Brain microvascular endothelial cell (primary cell): ENCODE data around the gene CALR.
"Not testable (repeated sequence)": the region's sequence is repeated elsewhere in the genome, so short reads cannot be mapped to it uniquely, and the experiment has no call there.

Experiments used
- DNase-seq: peaks from one replicate; pipeline ENCODE4 v3.0.0-alpha.2; 2020
- H3K27ac ChIP-seq: fragments of 250-450 bp; sonication (Bioruptor Pico); 2 replicates; pipeline ENCODE4 v1.5.1; 2020; ENCODE audit warnings: mild to moderate bottlenecking, moderate library complexity
- H3K27me3 ChIP-seq: fragments of 250-450 bp; sonication (Bioruptor Pico); replicated peaks from 2 replicates; pipeline ENCODE4 v1.5.1; 2020; ENCODE audit warnings: mild to moderate bottlenecking
- H3K36me3 ChIP-seq: fragments of 250-450 bp; sonication (Bioruptor Pico); replicated peaks from 2 replicates; pipeline ENCODE4 v1.5.1; 2020; ENCODE audit warnings: mild to moderate bottlenecking
- H3K4me3 ChIP-seq: 2 replicates; pipeline ENCODE4 v1.5.1; 2011; ENCODE audit warnings: low read depth, mild to moderate bottlenecking, control low read depth, low read length, moderate library complexity
- CTCF ChIP-seq: IDR thresholded peaks from 2 replicates; pipeline ENCODE4 v1.5.1; 2011; ENCODE audit warnings: low read depth, mild to moderate bottlenecking, moderate library complexity, low read length, control low read depth, inconsistent platforms; ENCODE audit errors: missing control alignments
- in situ Hi-C: cut with HindIII; loops from 2 replicates; pipeline ENCODE4 v1.10.0; 2017; ENCODE audit warnings: low sequenced_read_pairs, low pct_ligation_motif_present

CALR gene

DNA sequence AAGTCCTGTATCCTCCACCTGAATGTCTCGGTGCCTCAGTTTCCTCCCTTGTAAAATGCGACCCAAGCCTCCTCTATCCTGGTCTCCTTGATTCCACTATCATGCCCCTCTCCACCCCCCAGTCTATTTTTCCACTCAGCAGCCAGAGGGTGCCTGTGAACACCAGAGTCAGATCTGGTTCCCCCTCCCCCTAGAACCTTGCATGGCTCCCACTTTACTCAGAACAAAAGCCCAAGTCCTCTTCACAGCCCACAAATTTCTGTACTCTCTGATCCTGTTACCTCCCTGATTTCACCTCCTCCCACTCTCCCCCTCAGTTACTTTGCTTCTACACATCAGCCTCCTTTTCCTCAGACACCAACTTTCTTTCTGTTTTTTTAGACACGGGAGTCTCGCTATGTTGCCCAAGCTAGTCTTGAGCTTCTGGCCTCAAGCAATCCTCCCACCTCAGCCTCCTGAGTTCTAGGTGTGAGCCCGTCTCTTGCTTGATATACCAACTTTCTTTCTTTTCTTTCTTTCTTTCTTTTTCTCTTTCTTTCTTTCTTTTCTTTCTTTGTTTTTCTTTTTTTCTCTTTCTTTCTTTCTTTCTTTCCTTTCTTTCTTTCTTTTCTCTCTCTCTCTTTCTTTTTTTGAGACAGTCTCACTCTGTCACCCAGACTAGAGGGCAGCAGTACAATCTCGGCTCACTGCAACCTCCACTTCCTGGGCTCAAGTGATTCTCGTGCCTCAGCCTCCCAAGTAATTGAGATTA lies 31.8 kb downstream of the CALR start:
- H3K4me3 ChIP-seq, result no peak overlapping the region
- TF ChIP-seq CTCF, result no peak
- in situ Hi-C loops, result no loop called here
- H3K27ac ChIP-seq, result no peak overlapping the region
- no peaks in the 10 kb centered on the region for H3K27me3 ChIP-seq
- no peak for DNase-seq
- H3K36me3 ChIP-seq, result no peaks in the 10 kb centered on the region

DNA sequence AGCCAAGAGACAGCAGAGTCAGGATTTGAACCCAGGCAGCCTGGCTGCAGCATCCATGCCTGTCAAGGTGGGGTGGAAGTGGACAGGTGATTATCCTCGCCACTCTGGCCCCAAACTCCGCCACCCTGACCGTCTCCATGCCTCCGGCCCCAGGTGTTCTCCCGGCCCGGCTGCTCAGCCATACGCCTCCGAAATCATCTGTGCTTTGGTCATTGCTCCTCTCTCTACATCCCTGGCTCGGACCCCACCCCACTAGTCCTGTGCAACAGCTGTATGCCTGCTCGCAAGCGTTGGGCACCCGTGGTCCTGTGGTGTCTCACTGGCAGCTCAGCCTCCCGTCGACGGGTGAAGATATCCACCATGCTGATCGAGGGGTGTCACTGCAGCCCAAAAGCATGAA lies 34.8 kb downstream of the CALR start:
- H3K27me3 ChIP-seq, result no peaks in the 10 kb centered on the region
- H3K36me3 ChIP-seq, result no peaks in the 10 kb centered on the region
- no peak overlapping the region for H3K4me3 ChIP-seq
- no peak overlapping the region for H3K27ac ChIP-seq
- TF ChIP-seq CTCF, result no peak
- in situ Hi-C loops, result no loop called here
- no peak for DNase-seq

DNA sequence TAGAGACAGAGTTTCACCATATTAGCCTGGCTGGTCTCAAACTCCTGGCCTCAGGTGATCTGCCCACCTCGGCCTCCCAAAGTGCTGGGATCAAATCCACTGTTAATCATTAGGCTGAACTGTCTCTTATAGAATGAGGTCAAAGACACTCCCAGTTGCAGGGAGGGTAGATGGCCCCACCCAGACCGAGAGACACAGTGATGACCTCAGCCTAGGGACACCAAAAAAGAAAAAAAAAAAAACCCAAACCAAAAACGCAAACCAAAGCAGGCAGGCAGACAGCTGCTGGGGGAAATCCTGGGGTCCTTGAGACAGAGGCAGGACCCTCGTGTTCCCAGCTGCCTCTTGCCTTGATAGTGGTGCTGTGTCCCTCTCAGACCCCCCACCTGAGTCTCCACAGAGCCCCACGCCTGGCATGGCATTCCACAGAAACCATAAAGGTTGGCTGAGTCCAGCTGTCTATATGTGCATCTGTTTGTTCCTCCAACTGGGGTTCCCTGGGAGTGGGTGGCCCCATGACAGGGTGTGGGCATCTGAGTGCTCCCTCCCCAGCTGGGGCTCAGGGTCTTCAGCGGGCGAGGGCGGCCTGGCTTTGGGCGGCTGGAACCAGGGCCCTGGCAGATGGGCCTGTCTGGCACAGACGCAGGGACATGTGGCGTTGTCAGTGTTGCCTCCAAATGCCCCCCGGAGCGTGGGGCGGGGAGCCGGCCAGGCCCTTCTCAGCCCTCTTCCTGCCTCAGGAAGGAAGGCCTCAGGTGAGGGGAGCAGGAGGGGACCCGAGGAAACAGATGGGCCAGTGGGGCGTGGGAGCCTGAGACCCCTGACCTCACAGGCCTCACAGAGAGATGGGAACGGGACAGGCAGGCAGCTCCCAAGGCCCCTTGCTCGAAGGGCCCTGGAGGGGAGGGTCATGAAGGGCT lies 36.2 kb downstream of the CALR start:
- H3K36me3 ChIP-seq, result no peaks in the 10 kb centered on the region
- TF ChIP-seq CTCF, result no peak
- in situ Hi-C loops, result no loop called here
- H3K27me3 ChIP-seq, result no peaks in the 10 kb centered on the region
- no peak for DNase-seq
- no peak overlapping the region for H3K4me3 ChIP-seq
- H3K27ac ChIP-seq, result no peak overlapping the region

DNA sequence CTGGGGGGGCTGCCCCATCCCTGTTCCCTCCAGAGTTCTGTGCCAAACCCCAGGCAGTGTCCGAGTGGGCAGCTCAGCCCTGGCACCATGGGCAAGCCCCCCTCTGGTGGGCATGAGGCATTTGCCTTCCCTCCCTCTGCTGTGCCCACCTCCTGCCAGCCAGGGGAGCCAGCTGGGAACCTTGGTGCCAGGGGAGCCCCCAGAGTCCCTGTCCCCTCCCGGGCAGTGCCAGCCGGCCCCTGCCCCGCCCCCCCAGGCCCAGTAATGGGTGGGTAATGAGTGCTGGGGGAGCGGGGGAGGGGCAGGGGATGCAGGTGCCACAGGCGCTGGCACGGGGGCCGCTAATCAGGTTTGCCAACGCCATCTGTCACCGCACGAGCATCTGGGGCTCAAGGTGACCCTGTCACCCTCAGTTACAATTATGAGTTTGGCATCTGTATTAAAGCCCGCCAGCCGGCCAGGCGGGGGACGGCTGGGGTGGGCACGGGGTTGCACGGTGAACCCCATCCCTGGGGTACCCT lies 36.9 kb downstream of the CALR start:
- H3K4me3 ChIP-seq, result no peak overlapping the region
- H3K27ac ChIP-seq, result no peak overlapping the region
- DNase-seq, result no peak
- no peaks in the 10 kb centered on the region for H3K27me3 ChIP-seq
- no peaks in the 10 kb centered on the region for H3K36me3 ChIP-seq
- TF ChIP-seq CTCF, result no peak
- in situ Hi-C loops, result no loop called here

DNA sequence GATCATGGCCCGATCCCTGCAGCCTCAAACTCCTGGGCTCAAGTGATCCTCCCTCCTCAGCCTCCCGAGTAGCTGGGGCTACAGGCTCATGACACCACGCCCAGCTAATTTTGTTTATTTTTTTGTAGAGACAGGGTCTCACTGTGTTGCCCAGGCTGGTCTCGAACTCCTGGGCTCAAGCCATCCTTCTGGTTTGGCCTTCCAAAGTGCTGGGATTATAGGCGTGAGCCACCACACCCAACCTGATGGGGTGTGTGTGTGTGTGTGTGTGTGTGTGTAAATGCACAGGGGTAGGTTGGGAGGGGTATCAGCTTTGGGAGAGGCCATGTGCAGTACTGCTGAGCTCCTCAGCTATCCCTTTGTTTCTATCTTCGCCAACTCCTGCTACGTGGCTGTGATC lies 37.7 kb downstream of the CALR start:
- H3K27me3 ChIP-seq, H3K27ac ChIP-seq, H3K4me3 ChIP-seq, in situ Hi-C loops, DNase-seq, H3K36me3 ChIP-seq: not testable (repeated sequence)

- no peak overlapping the region for H3K27ac ChIP-seq
- no peak for TF ChIP-seq CTCF
- no peaks in the 10 kb centered on the region for H3K27me3 ChIP-seq
- H3K4me3 ChIP-seq, result no peak overlapping the region
- in situ Hi-C loops, result no loop called here
- DNase-seq, result no peak
- H3K36me3 ChIP-seq, result no peaks in the 10 kb centered on the region
Measured at GRCh38 chr19:12979974-12980373, 41.6 kb downstream of the CALR start.
